Measurements from ENCODE around the gene CPVL.

The CPVL gene

DNA sequence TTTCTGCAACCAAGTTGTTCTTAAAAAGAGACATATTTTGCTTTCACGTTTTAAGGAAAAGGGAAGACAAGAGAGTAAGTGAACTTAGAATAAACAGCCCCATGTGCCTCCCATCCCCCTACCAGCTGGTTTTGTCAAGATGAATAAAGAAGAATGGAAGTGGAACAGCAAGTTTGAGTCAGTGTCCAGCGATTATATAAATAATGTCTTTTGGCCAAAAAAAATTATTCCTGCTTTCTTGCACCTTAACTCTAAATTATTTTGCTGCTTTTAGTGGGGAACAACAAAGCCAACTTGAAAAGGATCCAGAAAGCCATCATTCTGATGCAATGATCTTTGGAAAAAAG, 105.8 kb downstream of the CPVL start:
- no peak for DNase-seq

DNA sequence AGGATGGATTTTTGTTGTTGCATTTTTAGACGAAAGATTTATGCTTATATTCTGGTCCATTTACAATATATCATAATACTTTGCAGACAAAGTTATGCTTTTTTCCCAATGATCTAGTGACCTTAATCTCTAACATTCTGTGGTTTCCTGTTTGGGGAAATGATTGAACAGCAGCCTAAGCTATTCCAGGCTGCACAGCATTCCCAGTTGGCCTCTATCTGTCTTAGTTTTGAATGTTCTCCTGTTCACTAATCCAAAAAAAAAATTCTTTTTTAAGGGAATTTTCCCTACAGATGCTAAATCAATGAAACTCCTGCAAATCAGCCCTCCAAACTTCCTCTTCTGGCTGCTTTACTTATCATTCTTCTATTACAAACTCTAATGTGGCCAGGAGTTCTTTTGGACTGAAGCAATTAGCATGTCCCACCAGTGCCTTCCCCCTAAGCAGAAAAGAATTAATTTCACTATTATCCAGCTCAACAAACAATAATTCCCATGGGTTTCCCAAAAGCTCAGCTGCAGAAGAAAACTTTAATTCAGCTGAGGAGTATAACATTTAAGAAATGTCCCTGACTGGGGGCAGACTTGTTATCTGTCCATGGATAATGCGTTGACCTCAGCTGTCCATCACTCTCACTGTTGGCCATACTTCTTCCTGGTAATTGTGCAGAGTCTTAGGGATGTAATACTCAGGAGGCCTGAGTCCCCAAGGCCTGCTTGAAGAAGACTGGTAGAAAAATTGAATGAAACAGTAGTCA, 106.3 kb downstream of the CPVL start:
- no peak for DNase-seq

- peak; percentile 85 for DNase-seq
Measured at GRCh38 chr7:29038463-29038862, 107.9 kb downstream of the CPVL start.

DNA sequence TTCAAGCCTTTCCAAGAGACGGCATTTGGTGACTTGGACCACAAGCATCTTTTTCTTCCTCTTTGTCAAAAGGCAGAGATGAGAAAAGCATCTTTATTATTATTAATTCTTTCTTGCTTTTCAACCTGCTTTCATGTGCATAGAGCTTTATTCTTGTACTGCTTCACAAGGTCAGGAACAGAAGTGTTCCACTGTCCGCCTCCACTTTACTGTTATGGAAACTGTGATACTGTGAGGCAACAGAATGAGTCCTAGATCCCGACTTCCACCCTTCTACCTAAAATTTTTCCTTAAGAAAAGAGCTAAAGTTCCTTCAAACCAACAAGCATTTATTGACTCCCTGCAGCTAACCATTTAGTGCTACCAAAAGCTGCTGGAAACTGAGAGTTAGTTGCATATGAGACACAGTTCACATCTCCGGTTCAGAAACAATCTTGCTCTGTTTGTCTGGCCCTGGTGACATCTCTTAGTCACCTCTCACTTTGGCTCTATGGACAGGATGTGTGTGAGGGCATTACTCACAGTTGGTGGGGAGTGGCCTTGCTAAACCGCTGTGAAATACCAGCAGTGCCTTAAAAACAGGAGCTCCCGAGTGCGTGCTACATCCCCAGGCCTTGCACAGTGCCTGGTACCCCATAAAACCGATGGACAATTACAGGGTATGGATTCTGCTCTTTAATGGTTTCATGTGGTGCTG, 111.1 kb downstream of the CPVL start:
- no peak for DNase-seq

DNA sequence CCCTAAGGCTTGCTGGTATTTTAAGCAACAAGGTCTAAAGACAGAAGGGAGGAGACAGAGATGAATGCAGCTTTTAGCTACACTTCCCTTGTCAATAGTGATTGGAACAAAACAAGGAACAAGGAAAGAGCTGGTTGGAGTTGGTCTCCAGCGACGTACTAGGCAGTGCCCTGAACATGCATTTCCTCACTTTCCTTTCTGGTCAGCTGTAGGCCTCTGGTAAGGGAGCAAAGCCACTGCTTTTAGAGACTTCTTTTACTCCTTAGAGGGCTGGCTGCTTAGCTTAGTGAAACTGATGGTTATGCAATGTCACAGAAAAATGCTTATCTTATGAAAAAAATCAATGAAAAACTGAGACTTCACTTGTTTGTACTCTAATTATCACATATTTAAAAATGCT, 112.8 kb downstream of the CPVL start:
- no peak for DNase-seq

GRCh38 chr7:29032146-29032545, 114.2 kb downstream of the CPVL start:
- no peak for DNase-seq

DNA sequence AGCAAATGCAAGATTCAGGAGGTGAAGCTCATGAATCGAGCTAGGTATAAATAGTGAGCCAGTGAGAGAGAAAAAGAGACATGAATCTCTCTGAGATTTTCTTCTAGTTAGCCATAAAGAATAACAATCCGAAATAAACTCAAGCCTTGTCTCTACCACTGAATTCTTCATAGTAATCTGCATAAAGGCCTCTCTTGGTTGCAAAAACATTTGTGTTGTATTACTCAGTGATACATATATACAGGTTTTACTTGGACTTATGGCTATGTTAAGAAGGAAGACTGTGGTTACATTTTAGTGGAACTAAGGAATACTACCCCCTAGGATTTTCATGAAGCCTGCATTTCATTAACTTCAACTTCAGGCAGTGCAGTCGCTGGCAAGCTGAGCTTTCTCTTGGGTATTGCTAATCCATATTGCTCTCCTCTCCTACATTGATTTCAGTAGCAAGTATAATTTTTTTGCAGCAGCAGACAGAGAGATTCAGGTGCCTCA, 115.5 kb downstream of the CPVL start:
- no peak for DNase-seq

DNA sequence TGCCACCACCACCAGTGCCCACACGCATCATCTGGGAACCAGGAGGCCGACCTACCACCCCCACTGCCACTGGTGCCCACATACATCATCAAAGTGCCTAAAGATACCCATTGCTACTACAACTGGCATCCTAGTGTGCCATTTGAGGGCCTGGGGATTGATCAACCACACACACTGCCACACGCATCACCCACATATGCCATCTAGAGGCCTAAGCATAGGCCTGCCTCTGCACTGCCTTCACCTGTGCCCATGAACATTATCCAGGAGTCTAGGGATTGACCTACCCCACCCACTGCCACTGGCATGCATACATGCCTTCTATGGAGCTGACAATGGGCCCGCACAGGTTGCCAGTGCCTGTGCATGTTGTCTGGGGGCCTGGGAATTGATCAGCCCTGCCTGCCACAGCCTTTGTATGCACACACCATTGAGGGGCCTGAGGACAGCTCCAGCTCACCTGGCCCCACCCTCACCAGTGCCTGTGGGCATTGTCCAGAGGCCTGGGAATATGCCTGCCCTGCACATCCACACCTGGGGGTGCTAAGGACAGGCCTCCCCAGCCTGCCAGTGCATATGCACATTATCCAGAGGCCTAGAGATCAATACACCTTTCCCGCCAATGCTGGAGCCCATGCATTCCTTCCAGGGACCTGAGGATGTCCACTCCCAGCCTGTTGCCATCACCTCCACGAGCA, 123.9 kb downstream of the CPVL start:
- DNase-seq = no peak

- DNase-seq = no peak
Measured at GRCh38 chr7:29019896-29020295, 126.4 kb downstream of the CPVL start.

DNA sequence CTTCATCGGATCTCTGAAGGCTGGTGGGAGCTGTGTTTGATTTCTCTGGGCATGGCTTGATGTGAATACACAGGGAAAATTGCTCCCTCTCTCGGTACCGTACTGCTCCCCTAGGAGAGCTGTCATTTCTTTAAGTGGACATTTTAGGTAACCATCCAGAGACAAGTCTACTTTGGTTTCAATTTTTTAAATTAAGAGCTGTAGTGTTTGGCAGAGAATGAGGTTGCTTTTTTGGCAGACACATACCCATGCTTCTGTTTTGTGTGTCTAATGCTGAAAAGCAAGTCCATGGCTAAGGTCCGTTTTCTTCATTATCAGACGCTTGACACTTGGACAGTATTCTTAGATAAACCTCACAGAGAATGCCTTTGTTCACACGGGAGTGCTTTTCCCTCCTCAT, 127.0 kb downstream of the CPVL start:
- DNase-seq = no peak

- peak; percentile 84 for DNase-seq
Measured at GRCh38 chr7:29017713-29018112, 128.6 kb downstream of the CPVL start.

- DNase-seq = no peak
Measured at GRCh38 chr7:29014725-29015124, 131.6 kb downstream of the CPVL start.

DNA sequence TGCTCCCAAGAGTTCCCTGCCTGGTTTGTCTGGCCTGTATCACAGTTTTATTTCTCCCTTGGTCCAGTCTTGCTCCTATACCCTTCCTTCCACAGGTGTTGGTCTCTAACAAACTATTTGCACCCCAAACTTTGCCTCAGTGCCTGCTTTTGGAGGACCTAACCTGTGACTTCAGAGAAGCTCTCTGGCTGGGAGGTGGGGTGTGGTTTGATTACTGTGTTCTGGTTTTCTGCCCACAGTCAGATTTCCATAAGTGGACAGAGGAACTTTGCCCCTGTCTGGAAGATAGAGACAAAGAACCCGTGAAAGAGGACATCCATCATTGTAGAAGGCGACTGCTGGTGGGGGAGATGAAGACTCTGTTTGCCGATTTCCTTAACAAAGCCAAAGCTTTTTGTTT, 132.4 kb downstream of the CPVL start:
- DNase-seq = no peak

DNA sequence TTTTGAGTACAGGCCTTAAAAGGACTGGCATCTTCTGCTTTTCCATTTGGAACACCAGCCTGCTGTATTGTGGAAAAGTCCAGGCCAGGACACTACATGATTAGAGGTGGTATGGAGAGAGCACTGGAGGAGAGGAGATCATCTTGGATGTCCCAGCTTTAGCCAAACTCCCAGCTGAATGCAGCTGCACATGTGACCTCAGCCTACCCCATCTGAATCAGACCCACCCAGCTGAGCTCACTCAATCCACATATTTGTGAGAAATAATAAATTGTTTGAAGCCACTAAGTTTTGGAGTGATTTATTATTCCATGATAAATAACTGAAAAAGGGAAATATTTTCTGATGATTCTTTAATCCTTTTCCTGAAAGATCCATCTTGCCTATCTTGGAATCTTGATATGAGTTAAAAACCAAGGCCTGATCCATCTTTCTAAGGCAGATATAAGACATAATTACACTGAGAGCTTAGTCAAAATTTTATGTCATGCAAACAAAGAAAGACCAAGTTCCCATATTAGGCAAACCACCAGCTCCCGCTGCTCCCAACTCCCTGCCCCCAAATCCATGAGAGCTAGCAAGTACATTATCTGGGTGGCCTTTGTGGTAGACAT, 133.1 kb downstream of the CPVL start:
- no peak for DNase-seq

DNA sequence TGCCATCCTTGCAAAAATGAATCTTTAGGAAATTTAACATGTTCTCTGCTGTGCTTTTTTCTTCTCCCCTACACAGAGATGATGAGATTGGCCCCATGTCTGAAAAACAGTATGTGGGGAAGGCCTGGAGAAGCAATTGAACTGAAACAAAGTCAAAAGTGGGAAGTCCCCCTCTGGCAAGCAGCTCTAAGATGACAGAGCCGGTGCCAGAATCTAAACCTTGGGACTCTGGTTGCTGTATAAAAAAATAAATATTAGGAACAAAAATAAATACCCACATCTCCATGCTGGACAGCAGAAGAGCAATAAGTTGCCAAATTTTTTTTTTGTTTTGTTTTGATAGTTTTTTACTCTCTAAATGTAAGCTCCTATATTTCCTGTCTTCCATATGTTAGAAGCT, 136.4 kb downstream of the CPVL start:
- no peak for DNase-seq

GRCh38 chr7:29008590-29008989, 137.7 kb downstream of the CPVL start:
- no peak for DNase-seq

GRCh38 chr7:29007127-29007526, 139.2 kb downstream of the CPVL start:
- no peak for DNase-seq

GRCh38 chr7:29005829-29006228, 140.5 kb downstream of the CPVL start:
- DNase-seq = no peak

GRCh38 chr7:29005406-29005805, 140.9 kb downstream of the CPVL start:
- DNase-seq = no peak

DNA sequence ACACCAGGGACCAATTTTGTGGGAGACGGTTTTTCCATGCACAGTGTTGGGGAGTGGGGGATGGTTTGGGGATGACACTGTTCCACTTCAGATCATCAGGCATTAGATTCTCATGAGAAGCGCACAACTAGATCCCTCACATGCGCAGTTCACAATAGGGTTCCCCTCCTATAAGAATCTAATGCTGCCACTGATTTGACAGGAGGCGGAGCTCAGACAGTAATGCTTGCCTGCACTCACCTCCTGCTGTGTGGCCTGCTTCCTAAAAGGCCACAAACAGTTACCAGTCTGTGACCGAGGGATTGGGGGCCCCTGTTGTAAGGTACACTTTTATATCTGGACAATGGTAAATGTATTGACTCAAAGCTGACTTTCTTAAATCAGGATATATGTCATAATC, 142.6 kb downstream of the CPVL start:
- no peak for DNase-seq

- DNase-seq = no peak
Measured at GRCh38 chr7:29000717-29001076, 145.6 kb downstream of the CPVL start.

DNA sequence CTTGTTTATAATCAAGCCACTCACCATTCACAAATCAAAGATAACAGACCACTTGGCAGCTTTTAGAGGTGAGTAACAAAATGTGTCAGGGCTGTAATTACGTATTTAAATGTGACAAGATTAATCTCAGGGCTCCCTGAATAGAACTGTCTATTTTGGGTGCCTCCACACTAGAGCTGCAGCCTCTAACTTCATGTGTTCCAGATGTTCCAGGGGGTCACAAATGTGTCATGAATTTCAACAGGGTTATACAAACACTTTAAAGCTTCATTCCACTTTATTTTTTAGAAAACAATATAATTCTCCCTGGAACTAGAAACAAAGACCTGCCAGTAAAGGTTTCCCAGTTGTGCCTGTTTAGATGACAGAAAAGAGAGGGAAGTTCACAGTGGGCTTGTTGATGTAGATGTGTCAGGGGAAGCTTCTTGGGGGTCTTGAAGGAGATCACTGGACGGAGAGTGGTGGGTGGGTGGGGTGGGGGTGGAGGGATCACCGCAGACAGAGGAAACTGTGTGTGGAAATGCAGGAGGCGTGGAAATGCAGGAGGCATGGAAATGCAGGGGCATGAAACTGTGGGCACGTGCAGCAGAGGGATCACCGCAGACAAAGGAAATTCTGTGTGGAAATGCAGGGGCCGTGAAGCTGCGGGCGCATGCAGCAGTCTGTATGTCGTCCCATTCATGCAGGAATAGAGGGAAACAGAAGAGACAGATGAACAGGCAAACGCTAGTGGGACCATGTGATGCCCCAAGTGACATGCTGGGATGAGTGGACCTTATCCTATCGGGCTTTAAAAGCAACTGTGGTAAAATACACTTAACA, 146.2 kb downstream of the CPVL start:
- no peak for DNase-seq

DNA sequence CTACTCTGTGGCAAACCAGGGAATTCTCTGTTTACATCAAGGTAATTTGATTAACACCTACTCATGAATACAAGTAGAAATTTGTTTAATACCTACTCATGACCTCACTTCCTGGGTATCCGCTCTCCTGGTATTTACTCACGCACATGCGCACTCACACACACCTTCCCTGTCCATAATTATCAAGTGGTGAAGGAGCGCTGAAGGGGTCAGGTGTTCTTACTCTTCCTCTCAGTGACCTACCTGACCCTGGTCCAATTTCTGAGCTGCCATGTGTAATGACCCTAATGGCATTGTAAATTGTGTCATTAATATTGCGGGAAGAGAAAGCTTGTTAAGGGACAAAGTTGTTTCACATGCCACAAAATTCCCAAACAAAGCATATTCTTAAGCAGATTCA, 146.9 kb downstream of the CPVL start:
- DNase-seq = no peak
